ENCODE results near the gene DDX55. TPM values are rescaled to one million over a fixed set of nuclear protein-coding genes. Genes with fewer than 3 reads are reported as not detected.

Gene DDX55
- total and polyA plus RNA-seq, 2 of the 13 experiments (the other 11 are each of a cell fraction or from before 2014, with no cell fraction given): 22.2 to 37.0 TPM

DNA sequence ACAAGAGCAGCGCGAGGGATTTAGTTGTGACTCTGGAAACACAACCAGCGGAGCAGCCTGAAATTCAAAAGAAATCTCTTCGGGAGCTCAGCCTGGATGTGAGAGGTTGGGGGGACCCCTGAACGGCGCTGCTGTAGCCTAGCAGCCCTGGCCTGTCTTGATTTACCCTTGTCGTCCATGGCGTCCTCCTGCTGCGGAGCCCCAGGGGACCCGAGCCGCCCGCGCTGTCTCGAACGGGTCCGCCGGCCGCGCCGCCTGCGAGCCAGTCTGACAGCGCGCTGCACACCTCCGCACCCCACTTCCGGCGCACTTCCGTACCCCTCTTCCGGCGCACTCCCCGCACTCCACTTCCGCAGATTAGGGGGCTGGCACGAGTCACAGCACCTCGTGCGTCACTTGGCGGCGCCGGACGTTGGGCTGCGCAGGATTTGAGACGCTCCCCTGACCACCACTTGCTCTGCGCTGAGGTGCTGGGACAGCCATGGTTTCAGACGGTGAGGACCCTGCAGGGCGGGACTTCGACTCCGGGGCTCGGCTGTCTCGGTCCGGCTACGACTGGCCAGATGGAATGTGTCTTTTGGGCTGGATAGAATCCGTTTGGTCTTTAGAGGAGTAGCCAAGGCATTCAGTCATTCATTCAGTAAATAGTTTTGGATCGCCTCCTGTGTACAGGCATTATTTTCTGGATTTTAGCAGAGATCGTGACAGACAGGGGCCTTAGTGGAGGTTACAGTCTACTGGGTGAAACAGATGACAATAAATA, 31.7 kb downstream of the DDX55 start, which contains the start of the genes EIF2B1 and GTF2H3 (continued):
- TF ChIP-seq, protein P1, sequence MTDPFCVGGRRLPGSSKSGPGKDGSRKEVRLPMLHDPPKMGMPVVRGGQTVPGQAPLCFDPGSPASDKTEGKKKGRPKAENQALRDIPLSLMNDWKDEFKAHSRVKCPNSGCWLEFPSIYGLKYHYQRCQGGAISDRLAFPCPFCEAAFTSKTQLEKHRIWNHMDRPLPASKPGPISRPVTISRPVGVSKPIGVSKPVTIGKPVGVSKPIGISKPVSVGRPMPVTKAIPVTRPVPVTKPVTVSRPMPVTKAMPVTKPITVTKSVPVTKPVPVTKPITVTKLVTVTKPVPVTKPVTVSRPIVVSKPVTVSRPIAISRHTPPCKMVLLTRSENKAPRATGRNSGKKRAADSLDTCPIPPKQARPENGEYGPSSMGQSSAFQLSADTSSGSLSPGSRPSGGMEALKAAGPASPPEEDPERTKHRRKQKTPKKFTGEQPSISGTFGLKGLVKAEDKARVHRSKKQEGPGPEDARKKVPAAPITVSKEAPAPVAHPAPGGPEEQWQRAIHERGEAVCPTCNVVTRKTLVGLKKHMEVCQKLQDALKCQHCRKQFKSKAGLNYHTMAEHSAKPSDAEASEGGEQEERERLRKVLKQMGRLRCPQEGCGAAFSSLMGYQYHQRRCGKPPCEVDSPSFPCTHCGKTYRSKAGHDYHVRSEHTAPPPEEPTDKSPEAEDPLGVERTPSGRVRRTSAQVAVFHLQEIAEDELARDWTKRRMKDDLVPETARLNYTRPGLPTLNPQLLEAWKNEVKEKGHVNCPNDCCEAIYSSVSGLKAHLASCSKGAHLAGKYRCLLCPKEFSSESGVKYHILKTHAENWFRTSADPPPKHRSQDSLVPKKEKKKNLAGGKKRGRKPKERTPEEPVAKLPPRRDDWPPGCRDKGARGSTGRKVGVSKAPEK (CRISPR knock-in tag; IDR thresholded peaks at IDR 0.05; ENCODE audit: borderline replicate concordance): peak; percentile 22; the same call in 1 of the 2 replicates
- TF ChIP-seq GATAD1 (CRISPR knock-in tag; IDR thresholded peaks at IDR 0.05): peak; percentile 100
- TF ChIP-seq ZNF891 (CRISPR knock-in tag; IDR thresholded peaks at IDR 0.05): no peak; the same call in 1 of the 2 replicates
- TF ChIP-seq ZFAT (CRISPR knock-in tag; conservative IDR thresholded peaks at IDR 0.05): no peak
- peak; percentile 86 for TF ChIP-seq ZFY (CRISPR knock-in tag; IDR thresholded peaks at IDR 0.05)
- TF ChIP-seq ZNF747 (CRISPR knock-in tag; IDR thresholded peaks at IDR 0.05; ENCODE audit: borderline replicate concordance): no peak; the same call in 1 of the 2 replicates
- no peak for TF ChIP-seq NFATC3 (CRISPR knock-in tag; IDR thresholded peaks at IDR 0.05)
- 0 out of 2 replicates have a peak, but pooled peaks have one; percentile 29 for TF ChIP-seq GLI4 (CRISPR knock-in tag; IDR thresholded peaks at IDR 0.05; ENCODE audit: borderline replicate concordance)
- TF ChIP-seq CEBPB (IDR thresholded peaks at IDR 0.05; ENCODE audit: borderline replicate concordance, low read depth, low read length): no peak
- TF ChIP-seq SP5 (CRISPR knock-in tag; IDR thresholded peaks at IDR 0.05; ENCODE audit: borderline replicate concordance, low read depth): peak; percentile 31; the same call in 1 of the 2 replicates
- TF ChIP-seq TCF7 (IDR thresholded peaks at IDR 0.05; ENCODE audit: low read depth): no peak
- peak; percentile 91 for TF ChIP-seq SP4 (CRISPR knock-in tag; IDR thresholded peaks at IDR 0.05)
- TF ChIP-seq IKZF4 (CRISPR knock-in tag; IDR thresholded peaks at IDR 0.05; ENCODE audit: borderline replicate concordance, low read depth, not compliant biosample characterization): no peak
- TF ChIP-seq, protein P2, sequence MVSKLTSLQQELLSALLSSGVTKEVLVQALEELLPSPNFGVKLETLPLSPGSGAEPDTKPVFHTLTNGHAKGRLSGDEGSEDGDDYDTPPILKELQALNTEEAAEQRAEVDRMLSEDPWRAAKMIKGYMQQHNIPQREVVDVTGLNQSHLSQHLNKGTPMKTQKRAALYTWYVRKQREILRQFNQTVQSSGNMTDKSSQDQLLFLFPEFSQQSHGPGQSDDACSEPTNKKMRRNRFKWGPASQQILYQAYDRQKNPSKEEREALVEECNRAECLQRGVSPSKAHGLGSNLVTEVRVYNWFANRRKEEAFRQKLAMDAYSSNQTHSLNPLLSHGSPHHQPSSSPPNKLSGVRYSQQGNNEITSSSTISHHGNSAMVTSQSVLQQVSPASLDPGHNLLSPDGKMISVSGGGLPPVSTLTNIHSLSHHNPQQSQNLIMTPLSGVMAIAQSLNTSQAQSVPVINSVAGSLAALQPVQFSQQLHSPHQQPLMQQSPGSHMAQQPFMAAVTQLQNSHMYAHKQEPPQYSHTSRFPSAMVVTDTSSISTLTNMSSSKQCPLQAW (CRISPR knock-in tag; IDR thresholded peaks at IDR 0.05): peak; percentile 94
- no peak for TF ChIP-seq ZKSCAN5 (CRISPR knock-in tag; IDR thresholded peaks at IDR 0.05)
- TF ChIP-seq TBL1XR1 (IDR thresholded peaks at IDR 0.05; ENCODE audit: borderline replicate concordance, low read length, partially characterized antibody): peak; percentile 24
- TF ChIP-seq EP300 (IDR thresholded peaks at IDR 0.05; ENCODE audit: low read depth in 2 of 2, low read length in 2 of 2): peak in 1 of 2 experiments; percentile 56; a peak in 1 of 4 replicates
- TF ChIP-seq EP300 (CRISPR knock-in tag; IDR thresholded peaks at IDR 0.05; ENCODE audit: borderline replicate concordance): no peak
- TF ChIP-seq, protein P3, sequence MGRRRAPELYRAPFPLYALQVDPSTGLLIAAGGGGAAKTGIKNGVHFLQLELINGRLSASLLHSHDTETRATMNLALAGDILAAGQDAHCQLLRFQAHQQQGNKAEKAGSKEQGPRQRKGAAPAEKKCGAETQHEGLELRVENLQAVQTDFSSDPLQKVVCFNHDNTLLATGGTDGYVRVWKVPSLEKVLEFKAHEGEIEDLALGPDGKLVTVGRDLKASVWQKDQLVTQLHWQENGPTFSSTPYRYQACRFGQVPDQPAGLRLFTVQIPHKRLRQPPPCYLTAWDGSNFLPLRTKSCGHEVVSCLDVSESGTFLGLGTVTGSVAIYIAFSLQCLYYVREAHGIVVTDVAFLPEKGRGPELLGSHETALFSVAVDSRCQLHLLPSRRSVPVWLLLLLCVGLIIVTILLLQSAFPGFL (CRISPR knock-in tag; IDR thresholded peaks at IDR 0.05): no peak
- peak; percentile 18; the same call in 1 of the 2 replicates for TF ChIP-seq KLF11 (CRISPR knock-in tag; IDR thresholded peaks at IDR 0.05)
- TF ChIP-seq ZNF281 (CRISPR knock-in tag; IDR thresholded peaks at IDR 0.05; ENCODE audit: borderline replicate concordance): peak; percentile 67; the same call in 1 of the 2 replicates

Measured in HepG2 (cell line).